Measurements from ENCODE around the gene KCNMA1.

Gene KCNMA1

GRCh38 chr10:76920581-76920980 lies 717.0 kb downstream of the KCNMA1 start:
- Histone ChIP-seq H3K79me2 (ENCODE audit: insufficient read depth, low read length) (no peaks in the 10 kb centered on the region), H3K36me3 (ENCODE audit: low read length) (no peaks in the 10 kb centered on the region), H3K27me3 (ENCODE audit: low read length) (no peaks in the 10 kb centered on the region), H3K9me2 (replicated peaks; ENCODE audit: insufficient read depth, low read length) (no peaks in the 10 kb centered on the region), H3K9ac (ENCODE audit: low read length) (no peak overlapping the region), H3F3A (ENCODE audit: insufficient read depth) (no peaks in the 10 kb centered on the region), H2AFZ (ENCODE audit: low read depth, low read length, severe bottlenecking) (no peak overlapping the region), H3K4me3 (ENCODE audit: insufficient read depth, low read length, poor library complexity, severe bottlenecking) (no peak overlapping the region), H4K20me1 (ENCODE audit: low read depth, low read length) (no peaks in the 10 kb centered on the region), H3K27ac (ENCODE audit: low read depth, low read length) (no peak overlapping the region), H3K9me3 (ENCODE audit: insufficient read depth, low read length) (no peaks in the 10 kb centered on the region), H3K4me2 (ENCODE audit: low read depth, low read length, poor library complexity, severe bottlenecking) (no peak overlapping the region)
- TF ChIP-seq CTCF (IDR thresholded peaks at IDR 0.05; ENCODE audit: insufficient read depth, low read length, poor library complexity, severe bottlenecking) = no peak

GRCh38 chr10:76918106-76918505 lies 719.5 kb downstream of the KCNMA1 start:
- no peaks in the 10 kb centered on the region for H3K9me3 ChIP-seq (ENCODE audit: insufficient read depth, low read length)
- no peak overlapping the region for H3K27ac ChIP-seq (ENCODE audit: low read depth, low read length)
- H3K36me3 ChIP-seq (ENCODE audit: low read length) = no peaks in the 10 kb centered on the region
- H4K20me1 ChIP-seq (ENCODE audit: low read depth, low read length) = no peaks in the 10 kb centered on the region
- no peak overlapping the region for H3K9ac ChIP-seq (ENCODE audit: low read length)
- no peaks in the 10 kb centered on the region for H3K9me2 ChIP-seq (replicated peaks; ENCODE audit: insufficient read depth, low read length)
- H3F3A ChIP-seq (ENCODE audit: insufficient read depth) = no peaks in the 10 kb centered on the region
- no peak overlapping the region for H3K4me2 ChIP-seq (ENCODE audit: low read depth, low read length, poor library complexity, severe bottlenecking)
- no peak for TF ChIP-seq CTCF (IDR thresholded peaks at IDR 0.05; ENCODE audit: insufficient read depth, low read length, poor library complexity, severe bottlenecking)
- TF ChIP-seq EZH2phosphoT487 (conservative IDR thresholded peaks at IDR 0.05; ENCODE audit: low read length) = no peak
- no peaks in the 10 kb centered on the region for H3K79me2 ChIP-seq (ENCODE audit: insufficient read depth, low read length)
- H2AFZ ChIP-seq (ENCODE audit: low read depth, low read length, severe bottlenecking) = no peak overlapping the region
- H3K27me3 ChIP-seq (ENCODE audit: low read length) = no peaks in the 10 kb centered on the region
- no peak overlapping the region for H3K4me3 ChIP-seq (ENCODE audit: insufficient read depth, low read length, poor library complexity, severe bottlenecking)

GRCh38 chr10:76917071-76917470 lies 720.5 kb downstream of the KCNMA1 start:
- H3K27ac ChIP-seq (ENCODE audit: low read depth, low read length) = no peak overlapping the region
- H2AFZ ChIP-seq (ENCODE audit: low read depth, low read length, severe bottlenecking) = no peak overlapping the region
- H3K4me2 ChIP-seq (ENCODE audit: low read depth, low read length, poor library complexity, severe bottlenecking) = no peak overlapping the region
- H3F3A ChIP-seq (ENCODE audit: insufficient read depth) = no peaks in the 10 kb centered on the region
- no peaks in the 10 kb centered on the region for H4K20me1 ChIP-seq (ENCODE audit: low read depth, low read length)
- no peak overlapping the region for H3K9ac ChIP-seq (ENCODE audit: low read length)
- H3K27me3 ChIP-seq (ENCODE audit: low read length) = no peaks in the 10 kb centered on the region
- H3K9me3 ChIP-seq (ENCODE audit: insufficient read depth, low read length) = no peaks in the 10 kb centered on the region
- no peak overlapping the region for H3K4me3 ChIP-seq (ENCODE audit: insufficient read depth, low read length, poor library complexity, severe bottlenecking)
- H3K9me2 ChIP-seq (replicated peaks; ENCODE audit: insufficient read depth, low read length) = no peaks in the 10 kb centered on the region
- no peaks in the 10 kb centered on the region for H3K79me2 ChIP-seq (ENCODE audit: insufficient read depth, low read length)
- TF ChIP-seq CTCF (IDR thresholded peaks at IDR 0.05; ENCODE audit: insufficient read depth, low read length, poor library complexity, severe bottlenecking) (no peak), EZH2phosphoT487 (conservative IDR thresholded peaks at IDR 0.05; ENCODE audit: low read length) (no peak)
- no peaks in the 10 kb centered on the region for H3K36me3 ChIP-seq (ENCODE audit: low read length)

- H3K4me3 ChIP-seq (ENCODE audit: insufficient read depth, low read length, poor library complexity, severe bottlenecking) = no peak overlapping the region
- H3K36me3 ChIP-seq (ENCODE audit: low read length) = no peaks in the 10 kb centered on the region
- H3K9me2 ChIP-seq (replicated peaks; ENCODE audit: insufficient read depth, low read length) = no peaks in the 10 kb centered on the region
- TF ChIP-seq EZH2phosphoT487 (conservative IDR thresholded peaks at IDR 0.05; ENCODE audit: low read length) = no peak
- no peak for TF ChIP-seq CTCF (IDR thresholded peaks at IDR 0.05; ENCODE audit: insufficient read depth, low read length, poor library complexity, severe bottlenecking)
- no peaks in the 10 kb centered on the region for H4K20me1 ChIP-seq (ENCODE audit: low read depth, low read length)
- no peaks in the 10 kb centered on the region for H3K9me3 ChIP-seq (ENCODE audit: insufficient read depth, low read length)
- H3K4me2 ChIP-seq (ENCODE audit: low read depth, low read length, poor library complexity, severe bottlenecking) = no peak overlapping the region
- H2AFZ ChIP-seq (ENCODE audit: low read depth, low read length, severe bottlenecking) = no peak overlapping the region
- no peak overlapping the region for H3K9ac ChIP-seq (ENCODE audit: low read length)
- no peaks in the 10 kb centered on the region for H3F3A ChIP-seq (ENCODE audit: insufficient read depth)
- no peaks in the 10 kb centered on the region for H3K79me2 ChIP-seq (ENCODE audit: insufficient read depth, low read length)
- no peak overlapping the region for H3K27ac ChIP-seq (ENCODE audit: low read depth, low read length)
- H3K27me3 ChIP-seq (ENCODE audit: low read length) = no peaks in the 10 kb centered on the region
Observed at GRCh38 chr10:76916536-76916935, 721.1 kb downstream of the KCNMA1 start.

All from SU-DHL-6 (cell line).